ENCODE measurements around the gene SLAIN2.
A peak's percentile ranks its signal among the peaks of the same experiment; 100 is the strongest.
"Not testable (repeated sequence)": the region's sequence is repeated elsewhere in the genome, so short reads cannot be mapped to it uniquely, and the experiment has no call there.

The SLAIN2 gene

DNA sequence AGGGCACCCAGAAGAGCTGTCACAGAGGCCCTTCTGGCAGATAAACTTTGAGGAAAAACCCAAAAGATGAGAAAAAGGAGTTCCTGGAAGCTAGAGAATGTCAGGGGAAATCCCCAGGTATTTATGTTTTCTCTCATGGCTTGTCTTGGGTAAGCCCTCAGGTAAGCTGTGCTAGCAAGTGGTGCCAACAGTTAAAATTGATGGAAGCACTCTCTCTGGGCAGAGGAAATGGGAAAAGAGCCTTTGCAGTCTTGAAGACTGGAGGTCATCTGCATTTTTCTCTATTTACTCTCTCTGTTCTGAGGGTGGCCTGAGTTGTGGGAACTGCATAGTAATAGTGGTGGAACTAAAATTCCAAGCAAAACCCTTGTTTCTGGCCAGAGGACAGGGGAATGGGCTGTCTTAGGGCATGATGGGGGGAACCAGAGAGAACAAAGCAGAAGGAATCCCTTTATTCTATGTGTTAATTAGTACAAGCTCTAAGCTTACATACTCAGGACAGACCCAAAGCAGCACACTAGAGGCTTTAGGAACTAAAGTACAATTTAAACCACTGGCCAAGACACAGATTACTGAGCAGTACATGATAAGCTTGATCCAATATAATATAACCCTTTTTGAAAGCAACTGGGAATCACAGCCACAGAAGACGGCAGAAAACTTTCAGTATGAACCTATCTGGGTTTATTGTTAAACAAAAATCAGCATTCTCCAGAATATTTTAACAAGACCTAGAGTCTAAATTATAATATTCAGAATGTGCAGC, 88.6 kb downstream of the SLAIN2 start:
- ATAC-seq (peak; percentile 34), DNase-seq (ENCODE audit: low spot score in 2 of 2) (no peak)
- peaks cover 11% of the 10 kb centered on the region for H3K36me3 Mint-ChIP-seq
- no peaks in the 10 kb centered on the region for H3K9me3 Mint-ChIP-seq
- H3K4me3 Mint-ChIP-seq: no peak overlapping the region
- H3K4me1 Mint-ChIP-seq: peaks cover 27% of the 10 kb centered on the region
- no peak overlapping the region for H3K27ac Mint-ChIP-seq

DNA sequence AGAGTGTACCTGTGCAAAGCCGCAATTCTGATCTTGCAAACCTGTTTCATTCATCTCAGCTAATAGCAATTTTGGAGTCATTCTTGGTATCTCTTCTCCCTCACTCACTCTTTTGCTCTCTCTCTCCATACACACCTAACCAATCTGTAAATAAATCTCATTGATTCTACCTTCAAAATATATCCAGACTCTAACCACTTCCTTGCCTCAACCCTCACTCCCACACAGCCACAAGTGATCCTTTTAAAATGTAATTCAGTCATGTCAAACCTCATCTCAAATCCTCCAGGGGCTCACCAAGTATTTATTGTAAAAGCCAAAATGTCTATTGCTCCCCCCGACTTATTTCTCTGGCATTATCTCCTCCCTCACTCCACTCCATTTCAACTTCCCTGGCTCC, 90.1 kb downstream of the SLAIN2 start:
- Mint-ChIP-seq H3K4me1 (peaks cover 27% of the 10 kb centered on the region), H3K4me3 (no peak overlapping the region), H3K36me3 (peaks cover 11% of the 10 kb centered on the region), H3K9me3 (no peaks in the 10 kb centered on the region), H3K27ac (peak overlapping the region; percentile 26)
- ATAC-seq (peak; percentile 78), DNase-seq (ENCODE audit: low spot score in 2 of 2) (no peak)

DNA sequence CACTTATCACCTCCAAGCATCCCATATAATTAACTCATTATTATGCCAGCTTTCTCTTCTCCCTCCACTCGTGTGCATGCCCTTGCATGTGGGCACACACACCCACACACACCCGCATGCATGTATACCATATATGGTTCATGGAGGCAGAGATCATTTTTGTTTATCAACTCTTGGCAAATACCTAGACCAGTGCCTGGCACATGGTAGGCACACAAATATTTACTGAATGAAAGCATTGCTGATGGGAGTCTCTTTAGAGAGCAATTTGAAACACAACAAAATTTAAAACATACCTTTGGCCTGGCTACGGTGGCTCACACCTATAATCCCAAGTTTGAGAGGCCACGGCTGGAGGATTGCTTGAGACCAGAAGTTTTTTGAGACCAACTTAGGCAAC, 90.7 kb downstream of the SLAIN2 start:
- Mint-ChIP-seq H3K27ac (peak overlapping the region; percentile 26), H3K9me3 (no peaks in the 10 kb centered on the region), H3K36me3 (peaks cover 11% of the 10 kb centered on the region), H3K4me3 (no peak overlapping the region), H3K4me1 (peaks cover 27% of the 10 kb centered on the region)
- ATAC-seq (no peak), DNase-seq (ENCODE audit: low spot score in 2 of 2) (no peak)

DNA sequence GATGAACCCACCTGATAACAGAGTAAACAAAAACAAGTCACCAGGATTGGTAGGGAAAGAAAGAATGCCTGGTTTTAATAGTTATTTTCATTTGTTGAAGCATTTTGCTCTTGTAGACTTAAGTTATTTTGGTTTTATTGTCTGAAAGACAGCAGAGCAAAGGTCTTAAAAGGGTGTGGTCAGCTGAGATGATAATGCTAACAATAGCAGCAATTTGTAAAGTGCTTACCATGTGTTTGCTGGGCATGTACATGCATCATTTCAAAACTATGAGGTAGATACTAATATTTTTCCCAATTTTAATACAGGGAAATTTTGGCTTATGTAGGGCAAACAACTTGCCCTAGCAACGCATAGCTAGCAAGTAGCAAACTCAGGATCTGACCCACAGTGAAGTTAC, 95.0 kb downstream of the SLAIN2 start:
- Mint-ChIP-seq H3K36me3 (no peaks in the 10 kb centered on the region), H3K4me1 (peaks cover 9% of the 10 kb centered on the region)

DNA sequence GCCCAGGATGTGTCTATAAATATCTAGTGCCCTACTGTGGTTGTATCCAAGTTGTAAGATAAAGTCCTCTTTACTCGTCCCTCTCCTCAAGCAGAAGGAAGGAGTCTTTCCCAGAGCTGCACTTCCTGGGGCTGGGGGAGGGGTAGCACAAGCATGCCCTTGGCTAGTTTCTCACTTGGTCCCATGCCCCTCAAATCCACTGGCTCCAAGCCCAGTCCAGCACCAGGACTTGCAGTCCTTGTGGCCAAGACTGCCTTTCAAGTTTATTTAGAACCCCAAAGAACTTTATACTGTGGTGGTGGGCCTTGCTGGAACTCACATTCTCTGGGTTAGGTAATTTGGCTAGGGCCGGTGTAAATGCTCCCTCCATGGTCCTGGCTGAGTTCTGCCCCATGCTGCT, 98.7 kb downstream of the SLAIN2 start:
- Mint-ChIP-seq H3K36me3 (no peaks in the 10 kb centered on the region), H3K4me3 (no peak overlapping the region), H3K9me3 (no peaks in the 10 kb centered on the region), H3K27ac (no peak overlapping the region), H3K4me1 (no peaks in the 10 kb centered on the region)
- ATAC-seq (no peak), DNase-seq (ENCODE audit: low spot score in 2 of 2) (no peak)

More for the DNA sequence above, 95.0 kb downstream of the SLAIN2 start:
- H3K4me3 Mint-ChIP-seq: no peak overlapping the region
- DNase-seq (ENCODE audit: low spot score in 2 of 2) (no peak), ATAC-seq (no peak)
- H3K9me3 Mint-ChIP-seq: no peaks in the 10 kb centered on the region
- H3K27ac Mint-ChIP-seq: no peak overlapping the region

DNA sequence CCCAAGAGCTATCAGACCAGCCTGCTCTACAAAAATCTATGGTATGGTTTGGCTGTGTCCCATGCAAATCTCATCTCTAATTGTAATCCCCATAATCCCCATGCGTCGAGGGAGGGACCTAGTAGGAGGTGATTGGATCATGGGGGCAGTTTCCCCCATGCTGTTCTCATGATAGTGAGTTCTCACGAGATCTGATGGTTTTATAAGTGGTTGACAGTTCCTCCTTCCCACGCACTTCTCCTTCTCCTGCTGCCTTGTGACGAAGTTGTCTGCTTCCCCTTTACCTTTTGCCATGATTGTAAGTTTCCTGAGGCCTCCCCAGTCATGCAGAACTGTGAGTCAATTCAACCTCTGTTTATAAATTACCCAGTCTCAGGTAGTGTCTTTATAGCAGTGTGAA, 99.6 kb downstream of the SLAIN2 start:
- not testable (repeated sequence) for H3K9me3 Mint-ChIP-seq; H3K4me3 Mint-ChIP-seq; ATAC-seq; H3K4me1 Mint-ChIP-seq; H3K27ac Mint-ChIP-seq; DNase-seq (ENCODE audit: low spot score in 2 of 2); H3K36me3 Mint-ChIP-seq

DNA sequence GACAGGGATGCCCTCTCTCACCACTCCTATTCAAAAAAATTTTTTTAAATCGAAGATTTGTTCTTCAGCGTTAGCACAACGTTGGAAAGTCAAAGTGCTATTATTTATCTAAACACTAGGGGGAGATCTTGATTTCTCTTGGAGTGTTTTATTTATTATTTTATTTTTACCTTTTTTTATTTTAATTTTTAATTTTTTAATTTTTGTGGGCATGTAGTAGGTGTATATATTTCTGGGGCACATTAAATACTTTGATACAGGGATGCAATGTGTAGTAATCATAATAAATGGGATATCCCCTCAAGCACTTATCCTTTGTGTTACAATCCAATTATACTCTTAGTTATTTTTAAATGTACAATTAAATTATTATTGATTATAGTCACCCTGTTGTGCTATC, 104.4 kb downstream of the SLAIN2 start:
- H3K27ac Mint-ChIP-seq: no peak overlapping the region

DNA sequence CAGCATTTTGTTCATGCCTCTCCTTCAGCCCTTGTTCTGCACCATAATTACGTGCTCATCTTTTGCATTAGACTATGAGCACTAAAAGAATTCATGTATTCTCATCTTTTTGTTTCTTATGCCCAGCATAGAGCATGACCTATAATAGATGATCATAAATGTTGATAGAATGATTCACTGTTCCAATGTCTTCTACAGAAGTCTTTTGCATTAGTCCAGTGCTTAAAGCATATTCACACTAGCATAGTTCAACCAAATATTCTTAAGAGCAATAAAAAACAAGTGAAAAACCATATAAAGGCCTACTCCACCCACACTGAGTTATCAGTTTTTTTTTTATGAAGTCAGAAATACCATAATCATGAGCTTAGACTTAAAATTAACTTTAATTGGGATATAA, 105.3 kb downstream of the SLAIN2 start:
- H3K9me3 Mint-ChIP-seq: no peaks in the 10 kb centered on the region
- no peaks in the 10 kb centered on the region for H3K36me3 Mint-ChIP-seq
- DNase-seq (ENCODE audit: low spot score in 2 of 2) (no peak), ATAC-seq (no peak)
- no peak overlapping the region for H3K4me3 Mint-ChIP-seq
- H3K4me1 Mint-ChIP-seq: no peaks in the 10 kb centered on the region
- H3K27ac Mint-ChIP-seq: no peak overlapping the region

More for the DNA sequence above, 104.4 kb downstream of the SLAIN2 start:
- no peaks in the 10 kb centered on the region for H3K4me1 Mint-ChIP-seq
- no peak for ATAC-seq
- H3K4me3 Mint-ChIP-seq: no peak overlapping the region
- no peaks in the 10 kb centered on the region for H3K36me3 Mint-ChIP-seq
- no peak for DNase-seq (ENCODE audit: low spot score in 2 of 2)
- no peaks in the 10 kb centered on the region for H3K9me3 Mint-ChIP-seq

DNA sequence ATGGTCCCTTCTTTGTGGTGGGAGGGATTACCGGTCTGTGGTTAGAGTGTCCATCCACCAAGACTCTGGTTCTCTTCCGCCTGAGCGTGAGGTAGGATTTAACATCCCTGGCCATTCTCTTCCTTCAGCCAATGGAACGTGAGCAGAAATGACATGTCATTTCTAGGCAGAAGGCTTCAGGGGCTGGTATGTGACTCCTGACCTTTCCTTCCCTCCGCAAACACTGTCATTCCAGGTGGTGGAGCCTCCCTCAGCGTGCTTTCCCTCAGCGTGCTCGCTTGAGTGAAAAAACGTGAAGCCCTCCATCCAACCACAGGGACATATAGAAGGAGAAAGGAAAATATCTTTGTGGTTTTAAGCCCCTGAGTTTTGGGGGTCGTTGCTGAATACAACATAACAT, 107.8 kb downstream of the SLAIN2 start:
- Mint-ChIP-seq H3K4me1 (no peaks in the 10 kb centered on the region), H3K4me3 (no peak overlapping the region), H3K27ac (no peak overlapping the region), H3K9me3 (peaks cover 3% of the 10 kb centered on the region), H3K36me3 (no peaks in the 10 kb centered on the region)
- ATAC-seq (no peak), DNase-seq (ENCODE audit: low spot score in 2 of 2) (no peak)

DNA sequence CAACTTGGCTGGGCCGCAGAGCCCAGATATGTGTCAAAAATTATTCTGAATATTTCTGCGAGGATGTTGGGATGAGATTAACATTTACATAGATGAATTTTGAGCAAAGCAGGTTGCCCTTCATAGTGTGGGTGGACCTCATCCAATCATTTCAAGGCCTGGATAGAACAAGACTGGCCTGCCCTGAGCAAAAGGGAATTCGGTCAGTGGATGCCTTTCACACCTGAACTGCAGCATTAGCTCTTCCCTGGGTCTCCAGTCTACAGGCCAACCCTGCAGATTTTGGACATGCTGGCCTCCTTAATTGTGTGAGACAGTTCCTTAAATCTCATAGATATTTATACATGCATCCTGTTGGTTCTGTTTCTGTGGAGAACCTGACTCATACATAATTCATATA, 109.4 kb downstream of the SLAIN2 start:
- Mint-ChIP-seq H3K27ac (no peak overlapping the region), H3K36me3 (no peaks in the 10 kb centered on the region), H3K4me1 (no peaks in the 10 kb centered on the region), H3K4me3 (no peak overlapping the region), H3K9me3 (peaks cover 3% of the 10 kb centered on the region)
- DNase-seq (ENCODE audit: low spot score in 2 of 2) (no peak), ATAC-seq (no peak)

DNA sequence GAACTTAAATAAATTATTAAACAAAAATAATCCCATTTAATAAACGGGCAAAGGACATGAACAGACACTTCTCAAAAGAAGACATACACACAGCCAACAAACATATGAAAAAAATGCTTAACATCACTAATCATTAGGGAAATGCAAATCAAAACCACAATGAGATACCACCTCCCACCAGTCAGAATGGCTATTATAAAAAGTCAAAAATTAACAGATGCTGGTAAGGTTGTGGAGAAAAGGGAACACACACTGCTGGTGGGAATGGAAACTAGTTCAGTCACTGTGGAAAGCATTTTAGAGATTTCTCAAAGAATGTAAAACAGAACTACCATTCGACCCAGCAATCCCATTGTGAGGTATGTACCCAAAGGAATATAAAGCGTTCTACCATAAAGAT, 110.3 kb downstream of the SLAIN2 start:
- H3K4me3 Mint-ChIP-seq; H3K27ac Mint-ChIP-seq; ATAC-seq; H3K4me1 Mint-ChIP-seq; H3K36me3 Mint-ChIP-seq; DNase-seq (ENCODE audit: low spot score in 2 of 2); H3K9me3 Mint-ChIP-seq: not testable (repeated sequence)

DNA sequence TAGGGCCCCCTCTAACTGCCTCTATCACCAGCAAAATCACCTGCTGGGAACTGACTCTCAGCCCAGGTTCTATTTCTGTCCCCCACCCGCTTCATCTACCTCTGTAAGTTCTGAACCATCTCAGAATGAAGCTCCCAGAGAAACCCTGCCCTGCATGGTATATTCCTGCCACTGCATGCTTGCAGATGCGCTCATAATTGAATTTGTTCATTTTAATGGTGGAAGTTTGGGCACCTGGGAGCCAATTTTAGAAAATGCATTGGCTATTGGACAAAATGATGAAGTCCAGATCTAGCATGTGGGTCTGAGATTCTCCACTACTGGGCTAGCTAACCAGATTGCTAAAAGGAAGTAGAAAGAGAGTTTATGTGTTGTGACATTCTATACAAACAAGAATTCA, 113.3 kb downstream of the SLAIN2 start:
- ATAC-seq (no peak), DNase-seq (ENCODE audit: low spot score in 2 of 2) (no peak)
- Mint-ChIP-seq H3K9me3 (peaks cover 3% of the 10 kb centered on the region), H3K4me3 (no peak overlapping the region), H3K36me3 (no peaks in the 10 kb centered on the region), H3K27ac (no peak overlapping the region), H3K4me1 (no peaks in the 10 kb centered on the region)

DNA sequence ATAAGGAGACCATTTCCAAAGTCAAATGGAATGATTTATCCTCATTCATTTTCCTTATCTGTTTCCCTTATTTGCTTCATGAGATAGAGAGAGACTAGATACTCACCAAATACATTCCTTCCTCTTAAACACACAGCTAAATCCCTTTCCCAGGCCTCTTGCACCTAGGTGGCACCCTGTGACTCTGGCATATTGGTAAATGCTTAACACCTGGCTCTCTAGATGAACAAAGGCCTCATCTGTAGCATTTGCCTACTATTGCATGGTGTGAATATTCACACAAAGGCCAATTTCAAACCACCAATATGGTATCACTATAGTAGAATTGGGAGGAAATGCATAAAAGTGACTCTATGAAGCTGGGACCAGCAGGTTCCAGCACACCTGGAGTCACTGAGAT, 119.7 kb downstream of the SLAIN2 start:
- Mint-ChIP-seq H3K4me1 (no peaks in the 10 kb centered on the region), H3K27ac (no peak overlapping the region), H3K9me3 (no peaks in the 10 kb centered on the region), H3K4me3 (no peak overlapping the region), H3K36me3 (no peaks in the 10 kb centered on the region)
- DNase-seq (ENCODE audit: low spot score in 2 of 2): no peak
- no peak for ATAC-seq

DNA sequence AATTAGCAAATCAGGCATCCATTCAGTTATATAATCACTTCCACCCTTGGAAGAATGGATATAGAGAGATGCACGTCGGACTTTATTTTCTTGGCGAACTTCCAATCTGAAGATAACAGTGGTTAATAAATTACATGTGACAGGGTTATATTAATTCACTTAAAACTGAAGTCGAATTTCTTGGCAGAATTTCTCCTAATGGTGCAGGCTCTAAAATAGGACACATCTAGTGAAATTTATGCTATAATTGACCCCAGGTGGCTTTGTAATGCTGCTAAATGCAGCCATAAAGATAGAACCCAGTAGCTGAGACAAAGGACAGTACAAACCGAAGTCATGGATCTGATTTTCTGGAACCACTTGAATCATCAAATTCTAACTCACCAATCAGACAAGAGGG, 121.0 kb downstream of the SLAIN2 start:
- Mint-ChIP-seq H3K9me3 (no peaks in the 10 kb centered on the region), H3K36me3 (no peaks in the 10 kb centered on the region)
- DNase-seq (ENCODE audit: low spot score in 2 of 2): no peak

DNA sequence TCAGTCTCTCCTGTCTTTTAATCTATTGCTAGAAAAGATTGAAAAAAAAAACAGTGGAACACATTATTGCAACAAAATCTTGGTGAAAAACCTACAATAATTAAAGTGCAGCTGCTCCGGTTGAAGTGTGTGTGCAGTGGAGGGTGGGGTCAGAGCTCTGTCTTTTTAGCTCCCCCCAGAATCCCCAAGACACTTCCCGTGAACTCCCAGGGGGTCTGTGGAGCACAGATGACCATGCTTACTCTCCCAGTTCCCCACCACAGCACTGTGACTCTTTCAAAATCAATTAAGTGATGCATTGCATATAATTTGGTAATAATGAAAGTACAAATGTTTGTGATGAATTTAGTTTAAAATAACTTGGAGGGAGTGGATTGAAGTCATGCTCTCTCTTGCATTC, 126.1 kb downstream of the SLAIN2 start:
- H3K36me3 Mint-ChIP-seq: no peaks in the 10 kb centered on the region
- no peak for ATAC-seq
- no peak for DNase-seq (ENCODE audit: low spot score in 2 of 2)
- H3K4me3 Mint-ChIP-seq: no peak overlapping the region
- H3K4me1 Mint-ChIP-seq: no peaks in the 10 kb centered on the region
- H3K27ac Mint-ChIP-seq: no peak overlapping the region
- H3K9me3 Mint-ChIP-seq: no peaks in the 10 kb centered on the region

More for the DNA sequence above, 121.0 kb downstream of the SLAIN2 start:
- H3K4me1 Mint-ChIP-seq: no peaks in the 10 kb centered on the region
- no peak overlapping the region for H3K27ac Mint-ChIP-seq
- H3K4me3 Mint-ChIP-seq: no peak overlapping the region
- ATAC-seq: no peak

DNA sequence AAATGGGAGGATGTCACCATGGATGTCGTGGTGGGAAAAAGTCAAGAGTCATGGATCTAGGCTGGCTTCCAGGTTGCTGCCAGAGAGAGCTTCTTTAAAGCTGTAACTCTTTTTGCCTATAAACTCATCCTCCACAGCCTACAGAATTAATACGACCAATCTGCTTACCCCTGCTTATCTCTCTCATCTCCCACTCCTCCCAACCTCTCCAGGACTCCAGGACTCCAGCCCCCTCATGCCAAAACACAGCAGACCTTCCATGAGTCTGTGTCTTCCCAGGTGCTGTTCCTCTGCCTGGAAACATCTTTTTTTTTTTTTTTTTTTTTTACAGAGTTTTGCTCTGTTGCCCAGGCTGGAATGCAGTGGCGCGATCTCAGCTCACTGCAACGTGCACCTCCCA, 126.6 kb downstream of the SLAIN2 start:
- Mint-ChIP-seq H3K9me3 (no peaks in the 10 kb centered on the region), H3K36me3 (no peaks in the 10 kb centered on the region), H3K4me3 (no peak overlapping the region), H3K27ac (no peak overlapping the region), H3K4me1 (no peaks in the 10 kb centered on the region)
- no peak for DNase-seq (ENCODE audit: low spot score in 2 of 2)
- ATAC-seq: no peak

DNA sequence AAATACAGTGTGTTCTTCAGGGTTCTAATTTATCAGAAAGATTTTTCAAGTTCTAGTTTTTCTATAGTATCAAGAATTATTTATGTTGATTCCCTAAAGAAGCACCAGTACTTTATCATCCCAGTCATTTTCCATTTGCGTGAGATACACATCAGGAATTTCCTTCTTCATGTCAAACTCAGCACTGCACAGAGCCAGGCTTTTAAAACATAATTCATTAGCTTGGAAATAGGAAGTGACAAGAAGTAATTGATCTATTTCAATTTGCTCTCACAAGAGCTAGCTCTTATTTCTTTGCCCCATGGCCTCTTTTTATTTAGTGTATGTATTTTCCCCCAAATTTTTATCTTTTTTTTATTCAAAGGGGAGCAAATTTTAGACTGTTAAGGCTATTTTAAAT, 128.8 kb downstream of the SLAIN2 start:
- Mint-ChIP-seq H3K9me3 (no peaks in the 10 kb centered on the region), H3K4me1 (no peaks in the 10 kb centered on the region), H3K27ac (no peak overlapping the region), H3K4me3 (no peak overlapping the region), H3K36me3 (no peaks in the 10 kb centered on the region)
- ATAC-seq (no peak), DNase-seq (ENCODE audit: low spot score in 2 of 2) (no peak)
